Fibroblast of peridontal ligament (primary cell): ENCODE results near the gene CIB4.

Experiments
- DNase-seq: peaks from one replicate; pipeline ENCODE4 v3.0.0-alpha.2; 2010; ENCODE audit errors: extremely low read depth

Gene CIB4

DNA sequence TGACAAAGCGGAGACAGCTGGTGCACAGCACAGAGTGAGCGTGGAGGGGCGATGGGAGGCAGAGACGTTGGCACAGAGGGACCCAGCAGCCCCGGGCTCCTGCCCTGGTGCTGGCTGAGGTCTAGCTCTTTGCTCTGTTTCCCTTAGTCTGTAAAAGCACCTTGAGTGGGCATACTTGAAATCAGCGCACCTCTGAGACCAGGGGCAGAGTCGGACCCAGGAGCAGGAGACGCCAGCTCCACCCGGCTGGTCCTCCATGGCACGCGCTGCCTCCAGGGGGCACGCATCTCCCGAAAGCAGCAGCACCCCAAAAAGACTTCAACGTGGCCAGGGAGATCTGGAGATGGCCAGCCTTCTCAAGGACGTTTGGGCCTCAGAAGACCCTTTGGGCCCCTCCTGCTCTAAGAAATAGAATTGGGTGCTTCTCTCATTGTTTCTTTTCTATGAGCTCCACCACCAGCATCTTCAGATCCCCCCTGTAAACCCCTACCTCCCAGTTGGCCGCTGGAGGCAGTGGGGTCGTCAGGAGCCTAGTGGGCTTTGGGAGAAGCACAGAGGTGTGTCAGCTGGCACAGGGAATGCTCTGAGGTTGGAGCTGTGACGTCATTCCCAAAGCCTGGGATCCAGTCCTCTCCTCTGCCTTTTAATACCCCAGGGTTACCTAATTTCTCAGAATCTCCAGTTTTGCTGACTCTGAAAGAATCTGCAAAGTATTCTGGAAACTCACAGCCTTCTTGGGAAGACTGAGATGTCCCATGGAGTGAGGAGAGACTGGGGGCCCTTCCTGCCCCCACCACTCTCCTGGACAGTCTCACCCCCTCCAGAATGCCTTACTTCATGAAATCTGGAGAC lies 58.9 kb downstream of the CIB4 start:
- DNase-seq: no peak

DNA sequence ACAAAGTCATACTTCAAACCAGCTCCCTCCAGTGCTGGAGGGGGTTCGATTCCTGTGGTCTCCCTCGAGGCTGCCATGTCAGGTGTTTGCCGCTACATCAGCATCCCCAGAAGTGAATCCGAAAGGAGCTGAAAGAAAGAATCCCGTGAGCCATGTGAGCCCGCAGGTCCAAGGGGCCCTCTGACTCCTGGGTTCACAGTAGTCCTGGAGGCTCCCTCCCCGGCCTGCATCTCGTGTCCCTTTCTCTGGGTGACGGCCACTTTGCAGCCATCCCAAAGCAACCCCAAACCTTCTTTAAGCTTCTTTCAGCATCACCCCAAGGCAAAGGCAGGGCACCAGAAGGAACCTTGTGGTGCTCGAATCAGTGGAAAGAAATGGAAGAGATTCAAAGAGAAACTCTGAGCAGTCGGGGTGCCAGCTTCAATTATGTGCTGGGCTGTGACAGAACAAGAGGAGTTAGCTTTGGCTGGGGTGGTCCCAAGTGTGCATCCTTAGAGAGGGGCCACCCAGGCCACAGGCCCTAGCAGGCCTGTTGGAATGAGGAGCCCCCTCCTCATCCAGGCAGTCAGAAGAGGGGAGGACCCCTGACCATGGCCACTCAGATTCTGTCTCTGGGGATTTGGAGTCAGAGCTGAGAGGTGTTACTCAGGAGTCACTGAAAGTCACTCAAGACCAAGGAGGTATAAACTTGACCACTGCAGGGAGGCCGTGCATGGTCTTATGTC lies 59.7 kb downstream of the CIB4 start:
- no peak for DNase-seq

DNA sequence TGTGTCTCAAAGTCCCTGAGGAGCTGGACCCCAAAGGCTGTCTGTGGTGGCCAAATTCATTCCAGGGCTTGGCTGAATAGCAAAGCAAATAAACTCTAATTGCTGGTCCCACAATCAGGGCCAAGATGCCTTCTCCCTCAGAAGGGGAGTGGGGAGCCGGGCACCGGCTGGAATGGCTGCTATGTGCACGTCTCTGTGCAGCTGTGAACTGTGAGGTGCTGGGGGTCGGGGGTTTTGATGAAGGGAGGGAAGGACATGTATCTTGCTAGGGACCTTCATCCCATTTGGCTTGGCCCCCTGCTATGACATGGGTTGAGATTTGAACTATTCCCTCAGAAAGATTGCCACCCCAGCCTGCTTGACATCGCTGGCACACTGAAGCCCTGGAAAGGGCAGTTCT lies 60.4 kb downstream of the CIB4 start:
- no peak for DNase-seq

DNA sequence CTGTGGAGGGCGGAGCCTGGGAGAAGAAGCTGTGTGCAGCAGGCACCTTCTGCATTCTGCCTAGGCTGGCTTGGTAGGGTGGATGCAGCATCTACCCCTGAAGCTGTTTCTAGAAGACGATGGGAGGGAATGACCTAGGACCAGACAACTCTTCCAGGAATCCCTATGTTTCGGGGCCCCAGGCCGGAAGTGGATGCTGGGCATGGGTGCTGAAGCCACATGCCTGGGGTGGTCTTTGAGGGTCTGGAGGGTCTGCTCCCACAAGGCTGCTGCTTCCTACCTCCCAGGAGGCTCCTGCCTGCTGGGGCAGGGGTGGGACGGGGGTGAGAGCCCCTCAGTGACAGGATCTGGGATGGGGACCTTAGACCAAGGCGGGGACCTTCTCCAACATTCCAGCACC lies 61.0 kb downstream of the CIB4 start:
- DNase-seq: no peak

DNA sequence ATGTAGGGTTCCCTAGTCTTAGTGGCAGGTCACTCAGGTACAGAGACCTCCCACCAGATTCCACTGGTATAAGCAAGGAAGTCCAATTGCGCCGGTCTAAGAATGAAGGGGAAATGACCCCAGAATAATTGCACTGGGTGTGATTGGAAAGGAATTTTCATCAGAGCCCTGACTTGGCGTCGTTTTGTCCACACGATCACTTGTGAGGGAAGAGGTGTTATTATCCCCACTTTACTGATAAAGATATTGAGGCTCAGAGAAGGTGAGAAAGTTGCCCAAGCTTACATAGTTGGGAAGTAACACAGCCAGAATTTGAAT lies 61.5 kb downstream of the CIB4 start:
- DNase-seq: no peak

DNA sequence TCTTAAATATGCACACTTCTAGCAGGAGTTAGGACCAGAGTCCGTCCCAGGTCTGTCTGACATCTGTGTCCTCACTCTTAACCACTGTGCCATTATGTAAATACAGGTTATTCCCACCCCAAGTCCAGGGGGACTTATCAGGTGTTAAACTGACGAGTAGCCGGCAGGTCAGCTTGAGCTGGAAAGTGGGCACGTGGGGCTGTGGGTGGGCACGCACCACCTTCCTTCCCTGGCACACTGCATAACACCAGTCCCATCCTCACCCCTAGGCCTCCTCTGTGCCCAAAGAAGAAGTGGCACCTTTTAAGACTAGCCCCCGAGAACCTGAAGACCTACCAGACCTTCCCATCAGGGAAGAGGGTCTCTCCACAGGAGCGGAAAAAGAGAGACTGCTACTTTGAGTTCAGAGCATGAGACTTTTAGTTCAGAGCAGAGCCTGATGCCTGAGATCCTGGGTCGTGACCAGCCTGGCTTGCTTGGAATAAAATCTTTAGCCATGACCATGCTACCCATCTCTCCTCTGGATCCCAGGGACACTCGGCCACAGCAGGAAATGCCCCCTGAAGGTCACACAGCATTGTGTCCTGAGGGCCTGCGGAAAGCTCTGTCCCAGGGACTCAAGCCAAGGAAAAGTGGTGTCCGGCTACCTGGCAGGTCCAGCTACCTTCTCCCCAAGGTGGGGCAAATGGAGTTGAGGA lies 62.0 kb downstream of the CIB4 start:
- DNase-seq: no peak

DNA sequence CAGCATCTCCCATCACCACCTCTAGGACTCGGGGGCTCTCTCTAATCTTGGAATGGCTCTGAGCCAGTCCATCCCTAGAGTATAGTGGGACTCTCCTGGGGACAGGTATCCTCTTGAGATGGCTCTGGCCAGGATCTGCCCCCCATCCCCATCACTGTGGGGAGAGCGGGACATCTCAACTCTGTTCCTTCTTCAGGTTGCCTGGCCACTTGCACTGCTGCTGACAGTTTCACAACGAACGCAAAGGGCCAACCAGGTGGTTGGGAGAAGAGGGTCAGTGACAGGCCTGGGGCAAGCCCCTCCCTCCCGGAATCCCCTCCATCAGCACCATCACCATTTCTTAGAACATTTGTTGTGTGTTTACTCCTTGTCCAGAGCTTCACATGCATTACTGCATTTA lies 62.6 kb downstream of the CIB4 start:
- no peak for DNase-seq

DNA sequence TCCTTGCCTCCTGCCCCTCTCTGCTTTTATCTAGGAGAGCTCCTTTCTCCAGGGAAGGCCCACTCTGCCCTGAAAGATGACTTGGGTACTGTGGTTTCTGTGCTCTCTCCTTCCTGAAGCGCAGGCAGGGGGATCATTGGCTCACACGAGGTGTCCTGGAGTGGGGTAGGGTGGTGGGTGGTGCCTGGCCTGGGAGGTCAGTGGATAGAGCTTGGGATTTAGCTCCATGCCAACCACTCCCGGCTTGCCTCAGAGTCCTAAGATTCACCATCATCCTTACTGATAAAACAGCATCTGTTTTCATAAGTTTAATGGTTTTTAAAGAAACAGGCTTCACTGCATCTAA lies 63.1 kb downstream of the CIB4 start:
- DNase-seq: no peak

DNA sequence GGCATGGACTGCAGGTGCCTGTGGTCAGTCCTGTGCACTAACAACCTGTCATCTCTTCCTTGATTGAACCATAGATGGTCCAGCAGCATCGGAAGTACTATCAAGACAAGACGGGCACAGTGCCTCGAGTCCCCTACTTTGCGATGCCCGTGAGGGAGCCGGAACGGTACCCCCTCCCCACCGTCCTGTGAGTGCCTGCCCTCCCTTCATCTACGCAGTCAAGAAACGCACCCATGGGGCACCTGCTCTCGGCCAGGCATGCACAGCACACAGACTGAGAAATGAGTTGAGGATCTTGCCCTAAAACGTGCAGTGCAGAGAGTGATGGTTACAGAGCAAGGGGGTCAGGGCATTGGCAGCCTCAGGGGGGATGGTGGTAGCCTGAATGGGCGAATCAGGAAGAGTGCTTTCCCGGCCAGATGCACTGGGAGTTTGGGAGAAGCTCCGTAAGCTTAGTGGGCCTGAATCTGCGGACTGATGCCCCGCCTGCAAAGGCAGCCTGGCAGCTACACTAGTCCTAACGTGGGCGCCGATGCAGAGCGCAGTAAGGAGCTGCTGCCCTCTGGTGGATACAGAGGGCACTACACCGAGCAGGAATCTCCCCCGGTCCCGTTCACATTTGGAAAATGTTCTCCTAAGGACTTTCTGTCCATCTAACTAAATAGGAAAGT lies 63.6 kb downstream of the CIB4 start:
- DNase-seq: peak; percentile 48

DNA sequence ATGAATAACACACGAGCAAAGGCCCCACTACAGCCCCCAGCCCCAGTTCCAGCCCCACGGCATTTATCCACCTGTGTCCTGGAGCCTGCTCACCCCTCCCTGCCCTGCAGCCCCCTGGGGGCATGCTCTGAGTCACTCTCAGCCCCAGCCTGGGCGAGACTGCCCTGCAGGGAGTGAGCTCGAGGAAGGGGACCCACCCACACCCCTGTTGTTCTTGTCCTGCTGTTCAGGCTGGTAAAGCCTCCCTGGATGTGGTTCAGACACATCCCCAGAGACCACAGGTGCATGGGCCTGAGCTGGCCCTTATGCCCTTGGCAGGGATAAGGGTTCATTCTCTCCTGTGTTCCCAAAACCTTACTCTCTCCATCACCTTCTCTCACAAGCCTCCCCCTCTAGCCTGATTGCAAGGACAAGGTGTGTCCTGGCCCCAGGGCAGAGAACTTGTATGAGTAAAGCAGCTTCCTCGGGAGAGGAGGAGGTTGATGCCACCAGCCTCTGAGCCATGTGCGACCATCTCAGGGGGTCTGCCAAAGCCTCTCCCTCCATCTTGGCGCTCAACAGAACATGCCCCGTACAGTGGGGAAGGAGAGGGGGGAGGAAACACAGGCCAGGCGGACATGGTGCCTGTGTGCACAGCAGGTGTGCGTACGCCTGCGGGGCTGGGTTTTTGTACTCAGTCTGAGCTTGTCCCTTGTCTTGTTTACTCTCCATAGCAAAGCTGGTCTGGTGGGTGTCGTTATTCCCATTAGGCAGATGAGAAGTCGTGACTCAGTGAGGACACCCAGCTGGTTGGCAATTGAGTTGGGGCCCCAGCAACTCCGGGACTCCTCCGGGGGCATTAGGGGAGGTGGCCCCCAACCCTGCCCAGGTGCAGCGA lies 64.4 kb downstream of the CIB4 start:
- DNase-seq: no peak

DNA sequence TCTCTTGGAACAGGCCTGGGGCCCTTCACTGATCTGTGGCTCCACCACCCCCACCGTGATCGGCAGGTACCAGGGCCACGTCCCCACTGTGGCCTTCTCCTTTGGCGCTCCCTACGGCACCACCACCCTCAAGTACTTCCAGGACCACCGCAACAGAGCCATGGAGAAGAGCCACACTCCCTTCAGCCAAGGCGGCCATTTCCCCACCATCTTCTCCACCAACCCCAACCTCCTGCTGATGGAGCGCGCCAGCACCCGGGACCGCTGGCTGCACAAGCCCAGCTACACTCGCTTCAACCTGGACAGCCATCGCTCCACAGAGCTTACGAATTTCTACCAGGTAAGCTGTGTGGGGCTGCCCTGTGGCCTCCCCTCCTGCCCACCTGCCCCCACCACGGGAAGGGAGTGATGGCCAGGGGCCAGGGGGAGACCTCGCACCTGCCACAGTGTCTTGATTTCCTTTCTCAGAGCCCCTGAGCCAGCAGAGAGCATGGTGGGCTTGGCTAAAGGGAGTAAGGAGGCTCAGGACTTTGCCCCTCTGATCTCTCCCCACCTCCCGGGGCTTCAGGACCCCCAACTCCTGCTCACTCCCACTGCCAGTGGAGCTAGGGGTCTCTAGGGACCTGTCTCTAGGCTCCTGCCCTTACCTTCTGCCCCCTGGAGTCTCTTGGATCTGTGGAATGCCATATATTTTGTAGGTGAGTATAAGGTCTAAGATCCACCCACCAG lies 65.2 kb downstream of the CIB4 start:
- DNase-seq: no peak

DNA sequence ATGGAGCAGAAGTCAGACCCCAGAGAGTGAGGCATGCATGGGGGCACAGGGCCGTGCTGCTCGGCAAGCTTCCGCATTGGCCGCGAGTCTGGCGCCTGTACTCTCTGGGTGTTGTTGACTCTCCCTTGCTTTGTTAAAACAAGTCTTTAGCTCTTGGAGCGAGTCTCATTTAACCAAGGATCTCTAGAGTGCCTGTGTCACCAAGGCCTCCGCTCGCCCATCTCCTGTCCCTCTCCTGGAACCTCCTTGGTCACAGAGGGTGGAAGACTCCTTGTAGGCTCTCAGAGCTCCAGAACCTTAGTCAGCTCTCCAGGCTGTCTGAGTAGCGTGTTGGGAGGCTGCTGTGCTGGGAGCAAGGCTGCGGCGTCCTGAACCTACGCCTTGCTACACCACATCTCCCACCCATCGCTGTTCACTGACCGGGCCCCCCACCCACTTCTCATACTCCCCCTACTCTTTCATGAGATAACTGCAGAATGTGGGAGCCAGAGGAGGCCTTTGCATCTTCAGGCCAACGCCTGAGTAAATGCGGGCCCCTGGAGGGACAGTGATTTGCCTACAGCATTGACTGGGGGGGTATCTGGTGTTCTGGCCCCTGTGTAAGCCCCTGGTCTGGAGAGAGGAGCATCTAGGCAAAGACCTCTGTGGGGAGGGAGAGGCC lies 66.1 kb downstream of the CIB4 start:
- no peak for DNase-seq

DNA sequence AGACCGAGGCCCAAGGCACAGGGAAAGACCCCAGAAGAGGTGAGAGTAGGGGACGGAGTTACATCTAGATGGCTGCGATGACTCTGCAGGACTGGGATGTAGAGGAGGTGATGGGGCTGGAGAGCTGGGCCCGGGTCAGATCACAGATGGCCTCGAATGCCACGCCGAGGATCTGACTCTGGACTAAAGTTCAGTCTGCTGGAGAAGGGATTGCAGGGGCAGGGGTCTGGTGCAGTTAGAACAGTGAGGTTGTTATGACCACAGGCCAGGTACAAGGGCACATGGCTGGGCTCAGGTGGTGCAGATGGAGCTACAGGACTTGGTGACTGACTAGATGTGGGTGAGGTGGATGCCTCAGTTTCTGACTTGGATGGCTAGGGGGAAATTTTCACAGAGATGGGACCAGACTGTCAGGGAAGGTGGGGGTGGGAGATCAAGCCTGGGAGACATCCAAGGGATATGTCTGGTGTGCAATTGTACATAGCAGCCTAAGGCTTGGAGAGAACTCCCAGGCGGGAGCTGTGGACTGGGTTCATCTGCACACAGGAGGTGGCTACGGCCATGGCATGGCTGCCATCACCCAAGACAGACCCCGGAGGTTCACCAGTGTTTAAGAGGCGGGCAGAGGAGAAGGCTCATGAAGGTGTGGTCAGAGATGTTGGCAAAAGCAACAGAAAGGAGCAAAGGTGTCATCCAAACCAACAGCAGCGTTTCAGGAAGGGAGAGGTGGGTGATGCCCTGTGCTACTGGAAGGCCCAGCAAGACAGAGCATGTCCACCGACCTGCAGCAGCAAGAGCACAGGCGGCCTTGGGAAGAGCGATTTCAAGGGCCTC lies 66.9 kb downstream of the CIB4 start:
- DNase-seq: no peak

DNA sequence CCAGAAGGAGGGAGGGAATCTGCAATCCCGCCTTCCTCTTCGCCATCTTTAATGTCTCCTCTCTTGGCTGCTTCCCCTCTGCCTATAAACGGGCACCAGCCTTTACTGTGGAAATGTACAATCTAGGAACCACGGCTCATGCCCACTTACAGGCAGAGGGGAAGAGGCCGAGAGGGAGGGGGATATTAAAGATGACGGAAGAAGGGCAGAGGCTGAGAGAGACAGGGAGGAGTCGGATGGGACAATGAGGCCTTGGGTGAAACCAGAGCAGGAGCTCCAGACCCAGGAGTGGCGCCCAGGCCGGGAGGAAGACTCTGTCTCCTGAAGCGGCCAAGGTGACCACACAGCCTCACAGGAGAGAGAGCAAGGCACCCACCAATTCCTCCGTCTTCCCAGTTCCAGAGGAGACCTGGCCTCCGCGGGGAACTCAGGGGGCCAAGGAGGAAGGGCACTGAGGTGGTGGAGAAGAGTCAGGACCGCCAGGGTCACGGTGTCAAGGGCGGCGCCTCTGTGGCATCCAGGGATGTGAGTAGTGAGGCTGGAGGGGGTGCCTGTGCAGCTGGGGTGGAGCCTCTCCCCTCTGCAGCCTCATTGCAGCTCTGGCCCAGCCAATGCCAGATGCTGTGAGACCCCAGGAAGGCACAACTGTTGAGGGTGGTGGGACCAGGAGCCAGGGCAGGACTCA lies 67.8 kb downstream of the CIB4 start:
- DNase-seq: no peak

DNA sequence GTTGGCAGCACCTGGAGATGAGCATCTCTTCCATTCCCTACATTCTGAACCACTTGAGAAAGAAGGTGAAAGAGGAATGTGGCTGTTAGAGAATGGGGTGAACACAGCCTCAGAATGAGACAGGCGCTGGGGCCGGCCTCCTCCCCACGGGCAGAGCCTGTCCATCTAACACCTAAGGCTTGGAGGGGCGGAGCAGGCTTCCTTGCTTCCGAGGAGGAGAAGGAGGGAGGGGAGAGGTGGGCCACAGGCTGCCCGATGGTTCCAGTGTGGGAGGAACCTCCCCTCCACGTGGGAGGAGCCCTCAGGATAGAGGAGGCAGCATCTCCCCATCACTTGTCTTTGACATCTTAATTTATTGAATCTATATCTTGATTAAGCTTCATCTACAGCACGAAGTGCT lies 68.6 kb downstream of the CIB4 start:
- DNase-seq: no peak

DNA sequence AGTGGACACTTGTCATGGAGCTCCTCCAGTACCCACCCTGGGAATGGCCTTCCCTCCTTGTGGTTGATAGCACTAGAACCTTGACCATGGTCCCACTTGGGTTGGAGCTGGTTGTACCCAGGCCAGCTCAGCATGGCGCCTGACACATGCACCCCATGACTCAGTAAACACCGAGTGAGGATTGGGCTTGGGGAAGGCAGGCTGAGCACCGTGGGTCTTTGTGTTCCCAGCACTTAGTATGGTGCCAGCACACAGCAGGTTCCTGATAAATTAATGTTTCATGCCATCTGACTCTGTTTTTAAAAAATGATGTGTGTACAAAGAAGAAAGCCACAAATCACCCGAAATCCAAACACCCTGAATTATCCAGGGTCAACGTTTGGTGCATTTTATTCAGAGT lies 69.8 kb downstream of the CIB4 start:
- no peak for DNase-seq

DNA sequence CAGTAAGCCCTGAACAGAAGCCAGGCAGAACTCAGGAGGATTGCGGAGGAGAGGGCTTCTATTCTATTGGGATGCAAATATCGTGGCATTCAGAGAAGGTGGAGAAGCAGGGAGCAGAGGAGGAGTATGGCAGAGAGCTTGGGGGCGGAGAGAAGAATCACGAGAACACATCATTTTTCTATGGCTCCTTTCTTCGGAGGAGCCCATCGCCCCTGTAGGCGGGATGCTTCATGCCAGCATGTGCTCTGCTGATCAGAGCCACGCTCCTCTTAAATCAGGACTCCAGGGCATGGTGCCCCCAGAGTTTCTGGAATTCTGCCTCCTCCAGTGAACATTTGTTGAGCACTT lies 71.1 kb downstream of the CIB4 start:
- no peak for DNase-seq

DNA sequence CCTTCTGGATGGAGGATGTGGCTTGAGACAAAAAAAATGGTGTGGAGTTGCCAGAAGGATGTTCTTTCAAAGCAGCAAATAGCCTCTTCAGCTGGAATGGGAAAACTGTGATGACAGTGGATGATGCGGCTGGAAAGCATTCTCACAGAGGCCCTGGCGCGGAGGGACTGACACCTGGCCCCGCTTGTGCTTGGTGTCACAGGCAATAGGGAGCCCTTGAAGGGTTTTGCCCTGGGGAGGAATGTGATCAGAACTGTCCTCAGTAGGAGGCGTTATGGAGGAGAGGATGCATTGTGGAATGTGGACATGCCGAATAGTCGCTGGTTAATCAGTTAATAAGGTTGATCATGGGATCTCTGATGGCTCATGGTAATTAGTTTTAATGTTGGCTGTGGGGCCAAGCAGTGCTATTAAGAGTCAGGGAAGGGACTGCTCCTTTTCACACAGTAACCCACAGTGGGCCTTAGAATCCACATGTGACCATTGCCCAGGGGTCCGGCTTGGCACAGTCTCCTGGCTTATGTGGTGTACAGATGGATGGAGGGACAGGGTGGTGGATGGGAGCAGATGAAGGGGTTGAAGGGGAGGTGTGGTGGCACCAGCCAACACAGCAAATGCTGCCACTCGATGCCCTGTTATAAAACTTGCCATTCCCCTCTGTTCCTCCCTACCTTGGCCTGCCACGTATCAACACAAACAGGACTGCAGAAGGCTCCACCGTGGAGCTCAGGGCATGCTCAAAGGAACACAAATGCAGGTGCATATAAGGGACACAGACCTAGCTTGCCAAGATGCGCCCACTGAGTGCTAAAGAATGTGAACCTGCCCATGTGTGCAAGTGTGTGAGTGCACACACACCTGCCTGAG lies 71.7 kb downstream of the CIB4 start:
- DNase-seq: no peak
